Measurements from ENCODE around the gene ARL11. TPM values are rescaled to one million over a fixed set of nuclear protein-coding genes. Genes with fewer than 3 reads are reported as not detected.

The ARL11 gene
- total RNA-seq, 2 experiments from 2014 or later = 0.29 to 0.61 TPM

DNA sequence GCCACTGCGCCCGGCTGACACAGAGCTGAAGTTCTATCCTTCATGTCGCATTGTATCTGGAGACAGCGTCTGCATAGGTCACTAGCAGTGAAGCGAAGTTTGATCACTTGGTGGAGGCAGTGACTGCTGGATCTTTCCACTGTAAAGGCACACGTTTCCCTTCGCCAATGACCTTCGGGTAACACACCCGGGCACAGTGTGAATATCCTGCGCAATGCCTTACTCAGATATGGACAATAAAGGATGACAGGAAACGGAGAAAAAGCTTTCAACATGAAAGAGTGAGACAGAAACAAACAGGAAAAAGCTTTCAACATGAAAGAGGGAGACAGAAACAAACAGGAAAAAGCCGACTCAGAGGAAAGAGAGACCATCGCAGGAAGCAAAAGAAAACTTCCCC lies 17.1 kb downstream of the ARL11 start:
- TF ChIP-seq, protein P1, sequence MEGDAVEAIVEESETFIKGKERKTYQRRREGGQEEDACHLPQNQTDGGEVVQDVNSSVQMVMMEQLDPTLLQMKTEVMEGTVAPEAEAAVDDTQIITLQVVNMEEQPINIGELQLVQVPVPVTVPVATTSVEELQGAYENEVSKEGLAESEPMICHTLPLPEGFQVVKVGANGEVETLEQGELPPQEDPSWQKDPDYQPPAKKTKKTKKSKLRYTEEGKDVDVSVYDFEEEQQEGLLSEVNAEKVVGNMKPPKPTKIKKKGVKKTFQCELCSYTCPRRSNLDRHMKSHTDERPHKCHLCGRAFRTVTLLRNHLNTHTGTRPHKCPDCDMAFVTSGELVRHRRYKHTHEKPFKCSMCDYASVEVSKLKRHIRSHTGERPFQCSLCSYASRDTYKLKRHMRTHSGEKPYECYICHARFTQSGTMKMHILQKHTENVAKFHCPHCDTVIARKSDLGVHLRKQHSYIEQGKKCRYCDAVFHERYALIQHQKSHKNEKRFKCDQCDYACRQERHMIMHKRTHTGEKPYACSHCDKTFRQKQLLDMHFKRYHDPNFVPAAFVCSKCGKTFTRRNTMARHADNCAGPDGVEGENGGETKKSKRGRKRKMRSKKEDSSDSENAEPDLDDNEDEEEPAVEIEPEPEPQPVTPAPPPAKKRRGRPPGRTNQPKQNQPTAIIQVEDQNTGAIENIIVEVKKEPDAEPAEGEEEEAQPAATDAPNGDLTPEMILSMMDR (IDR thresholded peaks at IDR 0.05) = no peak
- no peak for DNase-seq
- Mint-ChIP-seq H3K36me3 (ENCODE audit: low read depth) (no peaks in the 10 kb centered on the region), H3K4me3 (no peak overlapping the region), H3K4me1 (ENCODE audit: low read depth) (peaks cover 4% of the 10 kb centered on the region), H3K27me3 (no peaks in the 10 kb centered on the region), H3K27ac (no peak overlapping the region), H3K9me3 (no peaks in the 10 kb centered on the region)
- intact Hi-C loops (cut with micrococcal nuclease) = no loop called here
- ATAC-seq = no peak
- POLR2A ChIA-PET = no interaction called here
- CTCF ChIA-PET = no interaction called here

DNA sequence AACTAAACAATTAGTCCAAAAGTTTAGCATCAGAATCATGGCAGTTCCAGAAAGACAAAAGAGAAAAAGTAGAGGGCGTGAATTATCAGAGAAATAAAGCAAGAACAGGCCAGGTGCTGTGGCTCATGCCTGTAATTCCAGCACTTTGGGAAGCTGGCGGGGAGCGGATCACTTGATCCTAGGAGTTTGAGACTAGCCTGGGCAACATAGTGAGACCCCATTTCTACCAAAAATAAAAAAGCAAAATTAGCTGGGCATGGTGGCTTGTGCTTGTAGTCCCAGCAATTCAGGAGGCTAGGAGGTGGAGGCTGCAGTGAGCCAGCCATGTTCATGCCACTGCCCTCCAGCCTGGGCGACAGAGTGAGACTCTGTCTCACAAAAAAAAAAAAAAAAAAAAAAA lies 18.4 kb downstream of the ARL11 start:
- H3K4me1 Mint-ChIP-seq (ENCODE audit: low read depth) = peaks cover 4% of the 10 kb centered on the region
- no peak for DNase-seq
- no peaks in the 10 kb centered on the region for H3K27me3 Mint-ChIP-seq
- no peaks in the 10 kb centered on the region for H3K9me3 Mint-ChIP-seq
- H3K27ac Mint-ChIP-seq = no peak overlapping the region
- POLR2A ChIA-PET = interaction anchor here (0.6 kb wide), 1 partner anchor 983 kb away, joined by 3 read pairs; no protein-coding TSS in a partner anchor
- TF ChIP-seq, protein P1 (IDR thresholded peaks at IDR 0.05) = no peak
- CTCF ChIA-PET = no interaction called here
- ATAC-seq = no peak
- intact Hi-C loops (cut with micrococcal nuclease) = no loop called here
- H3K36me3 Mint-ChIP-seq (ENCODE audit: low read depth) = no peaks in the 10 kb centered on the region
- H3K4me3 Mint-ChIP-seq = no peak overlapping the region

DNA sequence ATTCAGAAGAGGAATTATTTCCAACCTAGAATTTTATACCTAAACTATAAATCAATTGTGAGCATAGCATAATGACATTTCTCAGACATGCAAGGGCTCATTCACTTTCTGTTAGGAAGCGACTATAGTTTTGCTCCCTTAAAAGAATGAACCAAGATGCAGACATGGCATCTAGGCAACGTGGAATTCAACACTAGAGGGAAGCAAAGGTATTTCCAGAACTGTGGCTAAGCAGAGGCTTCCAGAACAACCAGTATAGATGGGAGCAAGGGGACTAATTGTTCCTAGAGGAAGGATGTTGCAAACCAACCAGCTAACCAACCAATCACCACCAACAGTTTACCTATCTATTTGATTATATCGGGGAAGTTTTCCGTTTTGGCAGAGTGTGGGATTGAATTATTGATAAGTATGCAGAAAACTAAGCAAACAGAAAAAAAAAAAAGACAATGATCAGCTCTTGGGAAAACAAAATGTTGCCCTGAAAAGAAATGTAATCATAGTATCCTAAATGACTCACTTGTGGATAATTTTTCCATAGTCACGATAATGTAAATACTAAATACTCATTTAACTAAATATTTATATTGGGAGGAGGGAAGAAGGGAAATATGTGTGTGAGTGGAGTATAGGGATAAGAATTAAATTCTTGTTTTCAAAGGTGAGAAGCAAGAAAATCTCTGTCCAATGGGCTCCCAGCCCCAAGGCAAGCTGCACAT lies 21.1 kb downstream of the ARL11 start:
- Mint-ChIP-seq H3K4me1 (ENCODE audit: low read depth) (peaks cover 4% of the 10 kb centered on the region), H3K4me3 (no peak overlapping the region), H3K27me3 (no peaks in the 10 kb centered on the region), H3K36me3 (ENCODE audit: low read depth) (no peaks in the 10 kb centered on the region), H3K9me3 (no peaks in the 10 kb centered on the region), H3K27ac (no peak overlapping the region)
- no peak for ATAC-seq
- ChIA-PET POLR2A (interaction anchor here (0.6 kb wide), 1 partner anchor 240 kb away, joined by 3 read pairs; no protein-coding TSS in a partner anchor), CTCF (interaction anchor here (1.4 kb wide), 1 partner anchor 18 kb away, joined by 3 read pairs; no protein-coding TSS in a partner anchor)
- TF ChIP-seq, protein P1 (IDR thresholded peaks at IDR 0.05) = no peak
- no peak for DNase-seq
- intact Hi-C loops (cut with micrococcal nuclease) = no loop called here

DNA sequence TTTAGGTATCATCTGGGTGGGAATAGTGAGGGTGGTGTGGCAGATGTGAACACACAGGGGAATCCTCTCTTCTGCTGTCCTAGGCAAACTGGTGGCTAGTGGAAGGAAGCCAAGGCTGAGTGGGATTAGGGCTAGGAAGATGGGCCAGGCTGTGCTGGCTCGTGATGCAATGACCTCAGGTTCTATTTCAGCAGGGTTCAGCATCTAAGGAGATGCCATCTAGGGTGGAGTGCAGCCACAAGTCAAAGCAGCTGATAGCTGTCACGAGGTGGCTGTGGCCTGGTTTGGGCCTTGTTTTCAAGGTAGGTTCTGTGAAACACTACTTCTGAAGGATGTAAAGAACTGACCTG lies 21.6 kb downstream of the ARL11 start:
- no peak for DNase-seq
- CTCF ChIA-PET = interaction anchor here (1.4 kb wide), 1 partner anchor 18 kb away, joined by 3 read pairs; no protein-coding TSS in a partner anchor
- no peak for ATAC-seq
- Mint-ChIP-seq H3K9me3 (no peaks in the 10 kb centered on the region), H3K4me1 (ENCODE audit: low read depth) (peaks cover 4% of the 10 kb centered on the region), H3K27ac (no peak overlapping the region), H3K36me3 (ENCODE audit: low read depth) (no peaks in the 10 kb centered on the region), H3K27me3 (no peaks in the 10 kb centered on the region), H3K4me3 (no peak overlapping the region)
- POLR2A ChIA-PET = interaction anchor here (0.6 kb wide), 1 partner anchor 240 kb away, joined by 3 read pairs; no protein-coding TSS in a partner anchor
- intact Hi-C loops (cut with micrococcal nuclease) = no loop called here
- TF ChIP-seq, protein P1 (IDR thresholded peaks at IDR 0.05) = no peak

DNA sequence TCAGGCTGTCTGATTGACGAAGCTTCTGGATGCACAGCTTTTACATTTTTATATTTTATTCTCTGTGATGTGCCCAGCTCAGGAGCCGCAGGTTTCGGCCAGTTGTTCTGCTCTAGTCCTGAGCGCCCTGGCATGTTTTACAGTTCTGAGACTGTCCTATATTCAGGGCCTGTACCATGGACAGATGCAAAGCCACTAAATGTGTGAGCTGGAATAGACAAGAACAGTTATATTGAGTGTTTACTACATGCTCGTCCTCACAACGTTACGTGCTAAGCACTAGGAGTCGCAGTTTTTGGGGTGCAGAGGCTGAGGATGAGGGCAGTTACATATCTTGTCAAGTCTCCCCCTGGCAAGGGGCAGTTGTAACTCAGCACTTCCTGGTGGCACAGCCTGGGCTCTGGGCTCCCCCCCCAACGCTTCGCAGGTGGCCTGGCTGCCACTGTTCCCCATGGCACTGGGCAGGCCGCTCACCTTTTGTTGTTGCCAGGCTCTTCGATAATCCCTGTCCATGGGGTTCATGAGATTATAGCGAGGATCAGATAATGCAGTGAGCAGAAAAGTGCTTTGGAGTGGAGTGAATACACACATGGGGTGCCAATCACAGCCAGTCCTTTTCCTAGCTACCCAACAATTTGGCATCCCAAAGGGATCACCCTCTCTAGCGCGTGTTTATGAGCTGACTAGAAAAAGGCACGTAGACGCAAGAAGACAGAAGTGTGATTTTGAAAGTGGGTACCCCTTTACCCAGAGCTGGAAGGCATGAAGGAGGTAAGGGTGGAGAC lies 23.5 kb downstream of the ARL11 start:
- H3K4me3 Mint-ChIP-seq = no peak overlapping the region
- H3K27me3 Mint-ChIP-seq = no peaks in the 10 kb centered on the region
- DNase-seq (no peak), ATAC-seq (no peak)
- intact Hi-C loops (cut with micrococcal nuclease) = no loop called here
- POLR2A ChIA-PET = no interaction called here
- TF ChIP-seq, protein P1 (IDR thresholded peaks at IDR 0.05) = no peak
- no peaks in the 10 kb centered on the region for H3K36me3 Mint-ChIP-seq (ENCODE audit: low read depth)
- CTCF ChIA-PET = no interaction called here
- H3K9me3 Mint-ChIP-seq = no peaks in the 10 kb centered on the region
- H3K4me1 Mint-ChIP-seq (ENCODE audit: low read depth) = no peaks in the 10 kb centered on the region
- H3K27ac Mint-ChIP-seq = no peak overlapping the region

Data from activated CD8-positive, alpha-beta T cell treated with anti-CD3 and anti-CD28 coated beads for 36 hours (primary cell).